CD8-positive, alpha-beta memory T cell (primary cell): ENCODE results near the gene BID. TPM values are rescaled to one million over a fixed set of nuclear protein-coding genes. Genes with fewer than 3 reads are reported as not detected.
A peak's percentile ranks its signal among the peaks of the same experiment; 100 is the strongest.

ENCODE experiments used
- CTCF ChIA-PET: fragments of 350-600 bp; sonication (Branson Sonifier 250); formaldehyde crosslinking; loops from one replicate; lab custom pipeline; 2021; ENCODE audit warnings: antibody characterized with exemption; lab: Charles Lee
- POLR2A ChIA-PET: fragments of 350-600 bp; sonication (Branson Sonifier 250); formaldehyde crosslinking; loops from one replicate; lab custom pipeline; 2021; ENCODE audit warnings: antibody characterized with exemption; lab: Charles Lee
- DNase-seq, 5 donors: peaks; one replicate each; pipeline versions ENCODE4 v3.0.0 to v3.0.0-alpha.2; 2020 to 2022; ENCODE audit warnings: mixed read lengths in 1 of 5
- H3K27ac ChIP-seq: one replicate; pipeline ENCODE4 v1.7.0; 2013; ENCODE audit warnings: low read depth, mild to moderate bottlenecking, low read length, moderate library complexity
- H3K27me3 ChIP-seq: 2 replicates; pipeline ENCODE4 v1.7.0; 2013; ENCODE audit warnings: low read length, mild to moderate bottlenecking; ENCODE audit not compliant: insufficient read depth, poor library complexity, severe bottlenecking
- H3K36me3 ChIP-seq: 2 replicates; pipeline ENCODE4 v1.7.0; 2013; ENCODE audit warnings: mild to moderate bottlenecking, low read length, moderate library complexity; ENCODE audit not compliant: insufficient read depth
- H3K4me1 ChIP-seq: 2 replicates; pipeline ENCODE4 v1.7.0; 2013; ENCODE audit warnings: mild to moderate bottlenecking, low read length, moderate library complexity; ENCODE audit not compliant: insufficient read depth
- H3K4me3 ChIP-seq: 2 replicates; pipeline ENCODE4 v1.7.0; 2013; ENCODE audit warnings: mild to moderate bottlenecking, low read length
- H3K9me3 ChIP-seq: 2 replicates; pipeline ENCODE4 v1.7.0; 2013; ENCODE audit warnings: mild to moderate bottlenecking, low read length
- H3K27ac Mint-ChIP-seq, 8 donors: one replicate each; pipeline ENCODE4 v1.8.0; 2020 to 2021; ENCODE audit warnings: mixed read lengths in 8 of 8, mild to moderate bottlenecking in 6 of 8, inconsistent platforms in 3 of 8, moderate library complexity in 3 of 8
- H3K27me3 Mint-ChIP-seq, 2 donors: one replicate each; pipeline ENCODE4 v1.8.0; 2020 to 2021; ENCODE audit warnings: mixed read lengths in 2 of 2, mild to moderate bottlenecking in 1 of 2, moderate library complexity in 1 of 2
- H3K36me3 Mint-ChIP-seq, 3 donors: one replicate each; pipeline ENCODE4 v1.8.0; 2020 to 2021; ENCODE audit warnings: mixed read lengths in 3 of 3, inconsistent platforms in 1 of 3, mild to moderate bottlenecking in 1 of 3
- H3K4me1 Mint-ChIP-seq, 3 donors: one replicate each; pipeline ENCODE4 v1.8.0; 2020 to 2021; ENCODE audit warnings: mixed read lengths in 3 of 3, inconsistent platforms in 1 of 3, mild to moderate bottlenecking in 1 of 3
- H3K4me3 Mint-ChIP-seq, 7 donors: one replicate each; pipeline ENCODE4 v1.8.0; 2020 to 2021; ENCODE audit warnings: mixed read lengths in 7 of 7, mild to moderate bottlenecking in 6 of 7, moderate library complexity in 4 of 7, inconsistent platforms in 2 of 7
- H3K9me3 Mint-ChIP-seq, 5 donors: one replicate each; pipeline ENCODE4 v1.8.0; 2020 to 2022; ENCODE audit warnings: mixed read lengths in 5 of 5, mild to moderate bottlenecking in 3 of 5, moderate library complexity in 2 of 5, inconsistent platforms in 1 of 5
- polyA plus RNA-seq: library from polyadenylated mRNA; unstranded; fragments of 300-500 nt; fragmentation: Illumina TruSeq; gene quantifications from one replicate; pipeline ENCODE4 v1.2.3, GENCODE V29; 2021
- total RNA-seq, 2 experiments: library from RNA; stranded (reverse); gene quantifications; one replicate each; pipeline ENCODE4 v1.2.3, GENCODE V29; 2021

BID gene
- total and polyA plus RNA-seq, 3 experiments from 2014 or later: 11.5 to 72.5 (median 14.1) TPM

DNA sequence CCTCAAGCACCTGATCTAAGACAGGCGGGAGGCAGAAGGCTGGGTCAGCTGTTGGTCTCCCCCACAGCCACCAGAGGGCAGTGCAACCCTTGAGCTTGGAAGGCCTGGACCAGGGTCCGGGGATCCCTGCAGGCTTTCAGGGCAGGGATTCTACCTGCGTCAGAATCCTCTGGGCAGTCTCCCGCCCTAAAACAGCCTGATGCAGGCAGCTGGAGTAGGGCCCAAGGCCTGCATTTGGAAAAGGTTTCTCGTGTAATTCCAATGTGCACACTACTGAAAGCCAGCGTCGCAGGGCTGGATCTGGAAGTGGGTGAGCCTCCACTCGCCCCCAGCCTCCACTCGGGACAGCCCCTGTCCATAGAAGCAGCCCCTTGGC lies 31.8 kb downstream of the BID start:
- ChIA-PET POLR2A (interaction anchor here (1.3 kb wide), 1 partner anchor 42 kb away, joined by 4 read pairs; no protein-coding TSS in a partner anchor), CTCF (interaction anchor here (0.6 to 8.2 kb wide), 14 partner anchors 10 to 337 kb away, joined by 3 to 110 read pairs (median 6); partner anchors contain the start of gene BID)
- peak overlapping the region in 4 of 8 donors; percentile 4 to 80 (median 26) for H3K27ac Mint-ChIP-seq
- no peaks in the 10 kb centered on the region for H3K27me3 Mint-ChIP-seq
- peaks cover 7 to 16% (median 12%) of the 10 kb centered on the region in 3 donors for H3K4me1 Mint-ChIP-seq
- Histone ChIP-seq H3K27ac (no peak overlapping the region), H3K9me3 (no peaks in the 10 kb centered on the region), H3K4me1 (no peaks in the 10 kb centered on the region), H3K4me3 (no peak overlapping the region), H3K36me3 (peaks cover 16% of the 10 kb centered on the region), H3K27me3 (no peaks in the 10 kb centered on the region)
- peak; percentile 44 to 75 (median 51) for DNase-seq
- no peaks in the 10 kb centered on the region for H3K9me3 Mint-ChIP-seq
- H3K36me3 Mint-ChIP-seq: peaks cover 0 to 59% (median 2%) of the 10 kb centered on the region in 3 donors
- no peak overlapping the region for H3K4me3 Mint-ChIP-seq

DNA sequence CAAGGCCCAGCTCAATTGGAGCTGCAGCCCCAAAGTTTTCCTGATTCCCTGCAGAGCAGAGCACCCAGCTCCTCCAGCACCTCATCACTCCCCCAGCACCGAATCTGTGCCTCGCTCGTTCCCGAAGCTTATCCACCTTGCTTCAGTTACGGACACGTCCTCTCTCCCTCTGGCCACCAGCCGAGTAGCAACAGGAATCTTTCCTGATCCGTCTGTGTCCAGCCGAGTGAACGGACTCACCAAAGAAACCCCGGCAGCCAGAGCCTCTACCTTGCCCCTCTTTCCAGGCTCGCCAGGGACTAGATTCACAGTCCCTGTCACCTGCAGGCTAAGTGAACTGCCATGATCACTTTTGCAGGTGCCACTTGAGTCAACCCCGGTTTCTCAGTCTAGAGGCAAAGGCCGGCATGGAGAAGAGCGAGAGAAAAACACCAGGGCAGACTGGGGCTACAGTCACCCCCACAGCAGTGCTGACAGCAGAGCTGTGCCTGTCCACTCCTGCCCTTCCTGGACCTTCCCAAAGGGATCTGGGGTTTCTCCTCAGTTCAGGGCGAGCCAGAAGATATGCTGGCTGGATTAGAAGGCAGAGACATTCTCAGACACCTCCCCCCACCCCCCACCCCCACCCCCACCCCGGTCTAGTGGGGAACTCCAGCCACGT lies 32.3 kb downstream of the BID start:
- Mint-ChIP-seq H3K36me3 (peaks cover 0 to 62% (median 2%) of the 10 kb centered on the region in 3 donors), H3K4me3 (peak overlapping the region in 1 of 7 donors; percentile 40), H3K4me1 (peaks cover 7 to 16% (median 12%) of the 10 kb centered on the region in 3 donors), H3K9me3 (no peaks in the 10 kb centered on the region), H3K27me3 (no peaks in the 10 kb centered on the region), H3K27ac (peak overlapping the region in 4 of 8 donors; percentile 26 to 55 (median 49))
- Histone ChIP-seq H3K36me3 (peaks cover 18% of the 10 kb centered on the region), H3K9me3 (no peaks in the 10 kb centered on the region), H3K27me3 (no peaks in the 10 kb centered on the region), H3K4me1 (no peaks in the 10 kb centered on the region), H3K27ac (no peak overlapping the region), H3K4me3 (no peak overlapping the region)
- no peak for DNase-seq
- CTCF ChIA-PET: interaction anchor here (0.6 to 8.2 kb wide), 14 partner anchors 11 to 338 kb away, joined by 3 to 110 read pairs (median 5); partner anchors contain the start of gene BID
- POLR2A ChIA-PET: interaction anchor here (1.0 to 1.3 kb wide), 2 partner anchors 35 to 43 kb away, joined by 4 read pairs; no protein-coding TSS in a partner anchor

DNA sequence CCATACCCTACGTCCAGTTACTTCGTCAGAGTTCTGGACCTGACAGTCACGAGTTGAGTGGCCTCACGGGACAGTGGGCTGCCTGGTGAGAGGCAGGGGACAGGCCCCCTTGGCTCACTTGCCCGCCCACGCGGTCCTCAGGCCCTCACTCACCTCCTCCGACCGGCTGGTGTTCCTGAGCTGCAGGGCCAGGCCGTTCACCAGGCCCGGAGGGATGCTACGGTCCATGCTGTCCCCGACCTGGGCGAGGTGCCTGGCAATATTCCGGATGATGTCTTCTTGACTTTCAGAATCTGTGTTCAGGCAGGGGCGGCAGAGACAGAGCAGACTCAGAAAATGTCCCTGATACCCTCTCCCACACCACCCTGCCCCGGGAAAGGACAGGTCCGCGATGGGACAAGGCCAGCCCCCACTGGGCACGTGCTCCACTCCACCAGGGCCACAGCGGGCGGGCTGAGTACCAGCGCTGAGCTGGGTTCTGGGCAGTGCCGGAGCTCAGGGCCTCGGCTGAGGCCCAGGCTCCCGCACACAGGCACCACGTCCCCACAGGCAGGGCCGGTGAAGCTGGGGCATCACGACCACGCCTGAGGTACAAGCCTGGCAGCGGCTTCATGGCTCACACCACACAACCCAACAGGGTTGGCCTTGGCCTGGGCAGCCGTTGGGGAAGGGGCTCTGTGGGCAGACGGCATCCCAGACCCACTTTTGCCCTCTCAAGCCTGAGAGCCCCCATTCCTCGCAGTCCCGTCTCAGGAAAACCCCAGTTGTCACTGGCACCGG lies 34.9 kb downstream of the BID start:
- Histone ChIP-seq H3K27me3 (no peaks in the 10 kb centered on the region), H3K27ac (no peak overlapping the region), H3K4me1 (peaks cover 2% of the 10 kb centered on the region), H3K36me3 (peaks cover 28% of the 10 kb centered on the region), H3K9me3 (no peaks in the 10 kb centered on the region), H3K4me3 (no peak overlapping the region)
- Mint-ChIP-seq H3K4me3 (no peak overlapping the region), H3K27ac (peak overlapping the region in 3 of 8 donors; percentile 23 to 54 (median 38)), H3K4me1 (peaks cover 8 to 15% (median 9%) of the 10 kb centered on the region in 3 donors), H3K9me3 (no peaks in the 10 kb centered on the region), H3K27me3 (no peaks in the 10 kb centered on the region), H3K36me3 (peaks cover 0 to 74% (median 2%) of the 10 kb centered on the region in 3 donors)
- POLR2A ChIA-PET: no interaction called here
- DNase-seq: no peak
- CTCF ChIA-PET: interaction anchor here (8.2 kb wide), 1 partner anchor 46 kb away, joined by 110 read pairs; no protein-coding TSS in a partner anchor

DNA sequence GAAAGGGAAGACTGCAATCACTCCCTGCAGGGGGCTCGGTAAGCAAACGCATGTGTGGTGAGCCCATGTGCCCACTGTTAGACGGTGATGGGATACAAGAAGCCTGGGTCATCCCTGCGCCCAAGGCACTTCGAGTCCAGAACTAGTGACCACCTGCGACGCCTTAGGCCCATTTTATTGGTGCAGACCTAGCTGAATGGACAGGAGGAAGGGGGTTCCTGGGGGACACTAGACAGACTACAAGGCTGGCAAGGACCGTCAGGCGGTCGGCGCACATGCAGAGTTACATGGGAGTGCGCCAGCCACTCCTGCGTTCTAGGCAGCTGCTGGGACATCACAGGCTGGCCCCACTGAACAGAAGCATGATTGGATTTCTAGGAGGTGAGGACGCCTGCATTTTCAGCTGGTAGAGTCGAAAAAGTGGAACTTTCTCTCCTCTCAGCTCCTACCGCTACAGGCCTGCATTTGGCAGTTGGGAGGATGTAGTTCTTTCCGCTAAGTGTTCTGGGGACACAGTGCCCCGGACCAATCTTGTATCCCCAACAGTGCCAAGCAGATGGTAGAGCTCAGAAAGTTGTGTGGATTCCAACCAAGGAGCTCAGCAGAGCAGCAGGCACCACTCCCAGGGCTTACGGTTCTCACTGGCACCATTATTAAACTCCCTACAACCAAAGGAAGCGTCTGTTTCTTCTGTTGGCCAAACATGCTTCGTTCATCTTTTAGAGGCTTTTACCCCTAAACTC lies 35.7 kb downstream of the BID start:
- H3K4me1 ChIP-seq: peaks cover 8% of the 10 kb centered on the region
- no peaks in the 10 kb centered on the region for H3K9me3 Mint-ChIP-seq
- no peak for DNase-seq
- H3K27me3 Mint-ChIP-seq: no peaks in the 10 kb centered on the region
- H3K27me3 ChIP-seq: no peaks in the 10 kb centered on the region
- ChIA-PET CTCF (interaction anchor here (8.2 kb wide), 1 partner anchor 47 kb away, joined by 110 read pairs; no protein-coding TSS in a partner anchor), POLR2A (no interaction called here)
- H3K4me1 Mint-ChIP-seq: peaks cover 13 to 23% (median 17%) of the 10 kb centered on the region in 3 donors
- H3K36me3 ChIP-seq: peaks cover 34% of the 10 kb centered on the region
- no peaks in the 10 kb centered on the region for H3K9me3 ChIP-seq
- no peak overlapping the region for H3K4me3 ChIP-seq
- peaks cover 0 to 78% (median 2%) of the 10 kb centered on the region in 3 donors for H3K36me3 Mint-ChIP-seq
- no peak overlapping the region for H3K27ac ChIP-seq
- no peak overlapping the region for H3K4me3 Mint-ChIP-seq
- H3K27ac Mint-ChIP-seq: peak overlapping the region in 1 of 8 donors; percentile 68

DNA sequence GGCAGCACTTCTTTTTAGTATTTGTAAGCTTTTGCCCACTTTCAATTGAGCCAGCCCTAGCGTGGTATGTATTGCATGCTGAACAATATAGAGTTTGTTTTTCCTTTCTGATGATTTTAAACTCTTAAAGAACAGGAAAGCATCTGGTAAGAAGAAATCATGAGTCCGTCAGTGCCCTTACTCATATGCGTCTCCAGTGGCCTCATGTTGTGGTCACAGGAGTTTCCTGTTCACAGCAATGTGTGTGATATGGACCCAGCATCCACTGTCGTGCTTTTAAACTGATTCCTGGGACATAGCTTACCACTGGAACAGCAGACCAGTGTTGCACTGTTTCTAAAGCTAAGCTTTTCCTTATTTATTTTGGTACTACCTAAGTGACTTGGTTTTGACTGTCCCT lies 40.1 kb downstream of the BID start:
- H3K4me1 ChIP-seq: peaks cover 8% of the 10 kb centered on the region
- H3K27me3 Mint-ChIP-seq: no peaks in the 10 kb centered on the region
- H3K27ac ChIP-seq: no peak overlapping the region
- no peak overlapping the region for H3K4me3 Mint-ChIP-seq
- peaks cover 35% of the 10 kb centered on the region for H3K36me3 ChIP-seq
- DNase-seq: no peak
- peaks cover 0 to 89% (median 10%) of the 10 kb centered on the region in 3 donors for H3K36me3 Mint-ChIP-seq
- peaks cover 10 to 17% (median 15%) of the 10 kb centered on the region in 3 donors for H3K4me1 Mint-ChIP-seq
- no peaks in the 10 kb centered on the region for H3K27me3 ChIP-seq
- ChIA-PET POLR2A (no interaction called here), CTCF (interaction anchor here (1.1 to 1.3 kb wide), 3 partner anchors 51 to 62 kb away, joined by 3 read pairs; no protein-coding TSS in a partner anchor)
- no peak overlapping the region for H3K4me3 ChIP-seq
- no peaks in the 10 kb centered on the region for H3K9me3 ChIP-seq
- no peaks in the 10 kb centered on the region for H3K9me3 Mint-ChIP-seq
- peak overlapping the region in 7 of 8 donors; percentile 19 to 72 (median 60) for H3K27ac Mint-ChIP-seq

DNA sequence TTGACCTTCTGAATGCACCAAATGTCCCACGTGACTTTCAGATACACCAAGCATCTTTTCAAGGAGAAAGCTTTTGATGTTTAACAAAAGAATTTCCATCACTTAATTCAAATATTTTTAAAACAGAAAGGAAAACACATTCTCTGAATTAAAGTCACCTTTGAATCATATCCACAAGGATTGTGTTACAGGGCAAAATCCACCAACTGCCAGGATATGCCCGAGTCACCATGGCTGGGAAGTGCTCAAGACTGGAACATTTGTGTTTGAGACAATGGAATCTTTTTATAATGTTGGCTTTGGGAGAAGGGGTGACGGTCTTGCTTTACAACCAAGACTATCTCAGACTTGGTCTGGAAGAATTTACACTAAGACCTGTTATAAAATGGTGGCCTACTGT lies 40.8 kb downstream of the BID start:
- peaks cover 10 to 17% (median 15%) of the 10 kb centered on the region in 3 donors for H3K4me1 Mint-ChIP-seq
- Histone ChIP-seq H3K36me3 (peaks cover 29% of the 10 kb centered on the region), H3K4me3 (no peak overlapping the region), H3K9me3 (no peaks in the 10 kb centered on the region), H3K4me1 (peaks cover 8% of the 10 kb centered on the region), H3K27me3 (no peaks in the 10 kb centered on the region), H3K27ac (no peak overlapping the region)
- ChIA-PET CTCF (no interaction called here), POLR2A (no interaction called here)
- H3K36me3 Mint-ChIP-seq: peaks cover 0 to 86% (median 13%) of the 10 kb centered on the region in 3 donors
- peak overlapping the region in 1 of 7 donors; percentile 51 for H3K4me3 Mint-ChIP-seq
- H3K9me3 Mint-ChIP-seq: no peaks in the 10 kb centered on the region
- DNase-seq: no peak
- no peaks in the 10 kb centered on the region for H3K27me3 Mint-ChIP-seq
- peak overlapping the region; percentile 19 to 64 (median 50) for H3K27ac Mint-ChIP-seq

DNA sequence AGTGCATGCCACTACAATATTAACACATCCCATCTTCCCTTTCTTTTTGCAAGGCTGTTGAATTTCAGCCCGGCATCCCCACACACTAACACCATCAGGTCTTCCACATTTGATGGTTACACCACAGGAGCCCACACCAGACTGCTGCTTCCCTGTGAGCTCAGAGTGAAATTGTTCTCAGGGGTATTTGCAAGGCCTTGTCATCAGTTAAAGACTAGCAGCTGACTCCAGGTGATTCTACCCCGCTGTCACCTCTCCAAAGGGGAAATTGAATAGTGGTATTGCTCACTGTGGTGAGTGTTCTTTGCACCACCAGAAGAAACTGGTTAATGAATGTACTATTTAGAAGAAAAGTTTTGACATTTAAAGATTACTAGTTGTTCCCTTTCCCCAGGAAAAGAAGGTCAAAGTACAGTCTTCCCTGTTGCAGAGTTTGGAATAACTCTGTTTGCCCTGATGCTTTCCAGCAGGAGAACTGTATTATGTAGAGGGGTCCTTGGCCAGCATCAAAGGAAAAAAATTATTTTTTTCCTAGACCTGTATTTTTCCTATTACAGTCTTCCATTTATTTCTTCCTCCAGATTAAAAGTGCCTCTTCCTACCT lies 41.9 kb downstream of the BID start:
- Mint-ChIP-seq H3K27ac (peak overlapping the region in 4 of 8 donors; percentile 47 to 73 (median 59)), H3K36me3 (peaks cover 0 to 85% (median 13%) of the 10 kb centered on the region in 3 donors), H3K27me3 (no peaks in the 10 kb centered on the region), H3K4me3 (no peak overlapping the region), H3K4me1 (peaks cover 10 to 18% (median 15%) of the 10 kb centered on the region in 3 donors), H3K9me3 (no peaks in the 10 kb centered on the region)
- POLR2A ChIA-PET: no interaction called here
- H3K36me3 ChIP-seq: peaks cover 29% of the 10 kb centered on the region
- no peak overlapping the region for H3K4me3 ChIP-seq
- H3K27ac ChIP-seq: no peak overlapping the region
- no peaks in the 10 kb centered on the region for H3K27me3 ChIP-seq
- H3K4me1 ChIP-seq: peaks cover 8% of the 10 kb centered on the region
- CTCF ChIA-PET: no interaction called here
- H3K9me3 ChIP-seq: no peaks in the 10 kb centered on the region
- DNase-seq: no peak
